ENCODE data around the gene UAP1L1.
A peak's percentile ranks its signal among the peaks of the same experiment; 100 is the strongest.

Gene UAP1L1

DNA sequence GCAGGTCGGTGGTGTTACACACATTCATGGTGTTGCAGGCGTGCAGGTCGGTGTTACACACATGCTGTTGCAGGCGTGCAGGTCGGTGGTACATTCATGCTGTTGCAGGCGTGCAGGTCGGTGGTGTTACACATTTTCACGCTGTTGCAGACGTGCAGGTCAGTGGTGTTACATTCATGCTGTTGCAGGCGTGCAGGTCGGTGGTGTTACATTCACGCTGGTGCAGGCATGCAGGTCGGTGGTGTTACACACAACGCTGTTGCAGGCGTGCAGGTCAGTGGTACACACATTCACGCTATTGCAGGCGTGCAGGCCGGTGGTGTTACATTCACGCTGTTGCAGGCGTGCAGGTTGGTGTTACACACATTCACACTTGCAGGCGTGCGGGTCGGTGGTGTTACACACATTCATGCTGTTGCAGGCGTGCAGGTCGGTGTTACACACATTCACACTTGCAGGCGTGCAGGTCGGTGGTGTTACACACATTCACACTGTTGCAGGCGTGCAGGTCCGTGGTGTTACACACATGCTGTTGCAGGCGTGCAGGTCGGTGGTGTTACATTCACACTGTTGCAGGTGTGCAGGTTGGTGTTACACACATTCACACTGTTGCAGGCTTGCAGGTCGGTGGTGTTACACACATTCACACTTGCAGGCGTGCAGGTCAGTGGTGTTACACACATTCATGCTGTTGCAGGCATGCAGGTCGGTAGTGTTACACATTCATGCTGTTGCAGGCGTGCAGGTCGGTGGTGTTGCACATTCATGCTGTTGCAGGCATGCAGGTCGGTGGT is 26.1 kb downstream of the UAP1L1 start:
- no peak for DNase-seq

- no peak for DNase-seq
These were observed 28.7 kb downstream of the UAP1L1 start for GRCh38 chr9:137105814-137106661.

- DNase-seq: no peak
These were observed 29.4 kb downstream of the UAP1L1 start for GRCh38 chr9:137106662-137107250.

GRCh38 chr9:137107312-137107921 is 30.1 kb downstream of the UAP1L1 start:
- DNase-seq: no peak

DNA sequence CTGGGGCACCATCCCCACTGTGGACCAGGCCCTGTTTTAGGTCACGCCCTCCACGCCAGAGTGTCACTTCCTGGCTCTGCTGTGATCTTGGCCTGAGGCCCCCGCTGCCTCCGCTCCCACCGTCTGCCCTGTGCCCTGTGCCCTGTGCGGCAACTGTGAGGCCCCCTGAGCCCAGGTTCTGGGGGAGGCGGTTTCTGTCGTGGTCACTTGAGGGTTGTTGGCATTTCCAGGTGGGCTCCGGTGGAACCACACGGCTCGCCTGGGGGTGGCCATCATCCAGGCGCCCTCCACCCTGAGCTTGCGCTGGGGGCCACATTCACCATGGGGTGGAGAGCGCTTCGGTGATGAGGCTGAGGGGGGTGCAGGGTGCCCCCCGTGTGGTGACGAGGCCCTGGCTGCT is 30.7 kb downstream of the UAP1L1 start:
- no peak for DNase-seq

DNA sequence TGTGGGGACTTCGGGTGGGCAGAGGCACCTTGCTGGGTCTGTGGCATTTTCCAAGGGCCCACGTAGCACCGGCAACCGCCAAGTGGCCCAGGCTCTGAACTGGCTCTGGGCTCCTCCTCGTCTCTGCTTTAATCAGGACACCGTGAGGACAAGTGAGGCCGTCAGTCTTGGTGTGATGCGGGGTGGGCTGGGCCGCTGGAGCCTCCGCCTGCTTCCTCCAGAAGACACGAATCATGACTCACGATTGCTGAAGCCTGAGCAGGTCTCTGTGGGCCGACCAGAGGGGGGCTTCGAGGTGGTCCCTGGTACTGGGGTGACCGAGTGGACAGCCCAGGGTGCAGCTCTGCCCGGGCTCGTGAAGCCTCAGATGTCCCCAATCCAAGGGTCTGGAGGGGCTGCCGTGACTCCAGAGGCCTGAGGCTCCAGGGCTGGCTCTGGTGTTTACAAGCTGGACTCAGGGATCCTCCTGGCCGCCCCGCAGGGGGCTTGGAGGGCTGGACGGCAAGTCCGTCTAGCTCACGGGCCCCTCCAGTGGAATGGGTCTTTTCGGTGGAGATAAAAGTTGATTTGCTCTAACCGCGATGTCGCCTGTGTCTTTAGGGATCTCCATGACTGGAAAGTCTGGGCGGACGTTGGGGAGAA is 31.4 kb downstream of the UAP1L1 start:
- DNase-seq: no peak

DNA sequence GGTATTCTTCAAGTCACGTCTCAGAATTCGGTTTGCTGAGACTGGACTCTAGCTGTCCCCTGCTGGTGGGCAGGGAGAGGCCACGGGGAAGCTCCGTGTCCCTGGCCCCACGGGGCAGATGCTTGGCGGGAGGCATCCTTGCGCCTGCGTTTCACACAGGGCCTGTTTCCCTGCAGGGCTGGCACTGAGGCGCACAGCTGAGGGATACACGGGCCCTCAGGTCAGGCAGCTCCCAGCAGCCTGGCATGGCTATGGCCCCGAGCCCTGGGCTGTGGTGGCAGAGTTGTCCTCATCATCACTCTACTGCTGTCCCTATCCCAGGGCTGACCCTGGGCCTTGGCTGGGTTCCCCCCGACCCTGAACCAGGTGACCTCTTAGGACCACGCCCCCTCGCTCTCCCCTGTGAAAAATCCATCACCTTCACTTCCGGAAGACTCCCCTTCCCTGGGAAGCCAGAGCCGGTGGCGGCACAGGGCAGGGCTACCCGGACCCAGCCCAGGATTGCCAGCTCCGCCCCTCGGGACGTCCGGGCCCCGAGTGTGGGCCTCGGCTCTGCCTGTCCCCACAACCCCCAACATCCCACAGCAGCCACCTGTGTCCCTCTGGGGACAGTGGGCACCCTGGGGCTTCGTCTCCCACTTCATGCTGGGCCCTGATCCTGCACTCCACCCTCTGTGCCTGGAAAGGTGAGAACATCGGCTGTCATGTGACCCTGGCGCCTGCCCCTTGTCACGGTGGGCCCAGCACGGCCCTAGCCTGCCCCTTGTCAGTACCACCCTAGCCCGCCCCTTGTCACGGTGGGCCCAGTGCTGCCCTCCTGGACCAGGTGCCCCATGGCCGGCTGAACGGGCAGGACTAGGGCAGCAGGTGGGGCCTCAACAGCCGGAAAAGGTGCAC is 32.2 kb downstream of the UAP1L1 start:
- no peak for DNase-seq

GRCh38 chr9:137110147-137110910 is 33.0 kb downstream of the UAP1L1 start:
- no peak for DNase-seq

GRCh38 chr9:137110911-137111787 is 33.8 kb downstream of the UAP1L1 start:
- DNase-seq: no peak

GRCh38 chr9:137111788-137112563 is 34.7 kb downstream of the UAP1L1 start:
- DNase-seq: no peak

- no peak for DNase-seq
These were observed 35.5 kb downstream of the UAP1L1 start for GRCh38 chr9:137112564-137113384.

- peak in 1 of 2 experiments; percentile 28 for DNase-seq
These were observed 36.3 kb downstream of the UAP1L1 start for GRCh38 chr9:137113385-137114159.

- DNase-seq: no peak
These were observed 36.9 kb downstream of the UAP1L1 start for GRCh38 chr9:137114220-137114612.

- DNase-seq: peak; percentile 78 to 82
These were observed 37.5 kb downstream of the UAP1L1 start, which contains the start of gene DPP7 for GRCh38 chr9:137114613-137115393. Gene DPP7, minus strand, starts transcription at chr9:137114733. Its CDS starts 20 bp downstream, at chr9:137114713.

- no peak for DNase-seq
These were observed 38.2 kb downstream of the UAP1L1 start for GRCh38 chr9:137115394-137116026.

DNA sequence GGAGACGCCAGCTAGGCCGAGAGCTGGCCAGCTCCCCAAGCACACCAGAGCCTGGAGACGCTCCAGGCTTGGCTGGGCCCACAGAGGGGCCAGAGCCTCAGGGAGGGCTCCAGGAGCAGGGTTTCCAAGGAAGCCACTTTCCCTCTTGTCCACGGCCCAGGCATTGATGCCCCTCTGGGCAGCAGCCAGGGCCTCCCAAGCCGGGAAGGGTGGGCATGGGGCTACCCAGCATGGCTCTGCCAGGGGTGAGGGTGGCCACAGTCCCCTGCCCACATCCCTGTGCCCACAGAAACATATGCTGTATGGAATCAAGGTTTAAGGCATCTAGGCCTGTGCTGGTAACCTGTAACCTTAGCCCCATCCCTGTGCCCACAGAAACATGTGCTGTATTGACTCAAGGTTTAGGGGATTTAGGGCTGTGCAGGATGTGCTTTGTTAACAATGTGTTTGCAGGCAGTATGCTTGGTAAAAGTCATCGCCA is 38.8 kb downstream of the UAP1L1 start:
- DNase-seq: no peak
